Measurements from ENCODE around the gene SAP130. TPM values are rescaled to one million over a fixed set of nuclear protein-coding genes. Genes with fewer than 3 reads are reported as not detected.

Gene SAP130
- total RNA-seq, 1 experiment from 2014 or later, result 45.6 TPM

GRCh38 chr2:127901339-127902056 lies 126.4 kb downstream of the SAP130 start:
- Histone ChIP-seq H3K4ac (ENCODE audit: low read depth, low read length) (no peak overlapping the region), H3K79me1 (ENCODE audit: insufficient read depth, low read depth, low read length, poor library complexity, severe bottlenecking) (no peaks in the 10 kb centered on the region), H4K5ac (ENCODE audit: insufficient read length, low read depth, low read length) (no peak overlapping the region), H2AFZ (ENCODE audit: low read length) (no peak overlapping the region), H3T11ph (ENCODE audit: low read length) (no peak overlapping the region), H3K9me3 (ENCODE audit: control insufficient read depth, low read depth, low read length) (no peaks in the 10 kb centered on the region), H2BK120ac (ENCODE audit: low read depth, low read length, poor library complexity, severe bottlenecking) (no peak overlapping the region), H3K27me3 (ENCODE audit: insufficient read depth, low read length) (no peaks in the 10 kb centered on the region), H3K14ac (ENCODE audit: insufficient read depth, low read length) (no peak overlapping the region), H3K27ac (ENCODE audit: insufficient read length, low read depth, low read length) (no peak overlapping the region), H3K79me2 (ENCODE audit: insufficient read depth, low read length) (no peaks in the 10 kb centered on the region), H3K56ac (ENCODE audit: insufficient read length, low read depth, low read length) (no peak overlapping the region), H4K91ac (ENCODE audit: insufficient read length, low read depth, low read length) (no peak overlapping the region), H3K4me1 (ENCODE audit: insufficient read depth, low read length) (no peaks in the 10 kb centered on the region), H3K4me2 (ENCODE audit: insufficient read depth, insufficient read length, low read length) (no peak overlapping the region), H2BK12ac (ENCODE audit: insufficient read length, low read depth, low read length) (no peak overlapping the region), H3K9ac (ENCODE audit: extremely low read depth, insufficient read length, low read length) (no peak overlapping the region), H4K8ac (replicated peaks; ENCODE audit: insufficient read length, low read depth, low read length) (no peak overlapping the region), H4K20me1 (ENCODE audit: control insufficient read depth, insufficient read depth, insufficient read length) (no peaks in the 10 kb centered on the region), H3K18ac (ENCODE audit: insufficient read length, low read depth, low read length) (no peak overlapping the region), H3K23me2 (ENCODE audit: insufficient read length, low read depth, low read length, poor library complexity, severe bottlenecking) (no peaks in the 10 kb centered on the region), H2AK5ac (ENCODE audit: insufficient read length, low read length) (no peak overlapping the region), H2BK5ac (ENCODE audit: insufficient read length, low read length) (no peak overlapping the region), H3K23ac (ENCODE audit: insufficient read length, low read depth, low read length) (no peak overlapping the region), H2BK20ac (ENCODE audit: low read depth, low read length, poor library complexity, severe bottlenecking) (no peak overlapping the region), H2BK15ac (ENCODE audit: low read depth, low read length) (no peak overlapping the region)
- H3K27me3 Mint-ChIP-seq (ENCODE audit: low read depth), result peaks cover 12% of the 10 kb centered on the region
- peak overlapping the region in 1 of 3 experiments; percentile 47; a peak in 1 of 7 replicates for H3K27ac Mint-ChIP-seq
- H3K36me3 Mint-ChIP-seq (ENCODE audit: insufficient read depth in 1 of 3, low read depth in 3 of 3), result peaks cover 0 to 15% (median 2%) of the 10 kb centered on the region in 3 experiments; a peak in 5 of 7 replicates
- H3K4me1 Mint-ChIP-seq, result peaks cover 16 to 17% of the 10 kb centered on the region in 2 experiments
- no peak for DNase-seq
- peaks cover 10 to 12% of the 10 kb centered on the region in 2 experiments for H3K9me3 Mint-ChIP-seq
- no peak overlapping the region for H3K4me3 Mint-ChIP-seq
- TF ChIP-seq CTCF (conservative IDR thresholded peaks at IDR 0.05), result no peak
- no CpG with 5 or more reads among the region's 12 CpGs for WGBS (ENCODE audit: extremely low coverage, insufficient read length, low lambda C conversion rate)

Data from H9 (cell line).